ENCODE measurements around the gene DMRT2. TPM values are rescaled to one million over a fixed set of nuclear protein-coding genes. Genes with fewer than 3 reads are reported as not detected.

The DMRT2 gene
- total and polyA plus RNA-seq, 2 of the 13 experiments (the other 11 are each of a cell fraction or from before 2014, with no cell fraction given) = not detected

- TF ChIP-seq ZNF646 (CRISPR knock-in tag; IDR thresholded peaks at IDR 0.05) (no peak), ZNF704 (CRISPR knock-in tag; IDR thresholded peaks at IDR 0.05; ENCODE audit: borderline replicate concordance) (no peak), ZNF775 (CRISPR knock-in tag; IDR thresholded peaks at IDR 0.05; ENCODE audit: borderline replicate concordance) (no peak), ETS1 (CRISPR knock-in tag; IDR thresholded peaks at IDR 0.05) (no peak), ZNF280B (CRISPR knock-in tag; IDR thresholded peaks at IDR 0.05; ENCODE audit: borderline replicate concordance) (no peak), ZNF276 (CRISPR knock-in tag; IDR thresholded peaks at IDR 0.05; ENCODE audit: low read depth) (no peak), SP4 (CRISPR knock-in tag; IDR thresholded peaks at IDR 0.05) (no peak), FOSL2 (CRISPR knock-in tag; IDR thresholded peaks at IDR 0.05) (no peak), HIC2 (CRISPR knock-in tag; IDR thresholded peaks at IDR 0.05; ENCODE audit: low read depth) (no peak), ZNF7 (CRISPR knock-in tag; IDR thresholded peaks at IDR 0.05) (no peak)
Observed at GRCh38 chr9:1047591-1048230, 2.4 kb upstream of the DMRT2 start (continued).

Measured in HepG2 (cell line).